GM10266 (cell line): Measurements from ENCODE around the gene FLNB.
"Not testable (repeated sequence)": the region's sequence is repeated elsewhere in the genome, so short reads cannot be mapped to it uniquely, and the experiment has no call there.

Experiments
- DNase-seq: peaks from one replicate; pipeline ENCODE4 v3.0.0; 2012; ENCODE audit errors: extremely low spot score
- CTCF ChIP-seq: IDR thresholded peaks from 2 replicates; pipeline ENCODE4 v1.5.1; 2012; ENCODE audit warnings: mild to moderate bottlenecking, low read depth; ENCODE audit not compliant: control insufficient read depth, insufficient read depth; ENCODE audit errors: missing control alignments

FLNB gene

GRCh38 chr3:57982561-57983243 is 25.5 kb upstream of the FLNB start:
- TF ChIP-seq CTCF: no peak
- no peak for DNase-seq

- TF ChIP-seq CTCF: no peak
- peak; percentile 72 for DNase-seq
Measured at GRCh38 chr3:57983734-57984518, 24.3 kb upstream of the FLNB start.

GRCh38 chr3:57985176-57985983 is 22.8 kb upstream of the FLNB start:
- no peak for DNase-seq
- no peak for TF ChIP-seq CTCF

GRCh38 chr3:57985984-57986246 is 22.3 kb upstream of the FLNB start:
- no peak for TF ChIP-seq CTCF

GRCh38 chr3:57986261-57986660 is 22.0 kb upstream of the FLNB start:
- no peak for DNase-seq
- TF ChIP-seq CTCF: no peak

More at GRCh38 chr3:57985984-57986246, 22.3 kb upstream of the FLNB start:
- DNase-seq: no peak

- not testable (repeated sequence) for DNase-seq
Measured at GRCh38 chr3:57989198-57989597, 19.0 kb upstream of the FLNB start.

- no peak for DNase-seq
- TF ChIP-seq CTCF: no peak
Measured at GRCh38 chr3:57989646-57990045, 18.6 kb upstream of the FLNB start.
